Measurements from ENCODE around the gene RUBCN.
"Not testable (repeated sequence)": the region's sequence is repeated elsewhere in the genome, so short reads cannot be mapped to it uniquely, and the experiment has no call there.

Gene RUBCN

DNA sequence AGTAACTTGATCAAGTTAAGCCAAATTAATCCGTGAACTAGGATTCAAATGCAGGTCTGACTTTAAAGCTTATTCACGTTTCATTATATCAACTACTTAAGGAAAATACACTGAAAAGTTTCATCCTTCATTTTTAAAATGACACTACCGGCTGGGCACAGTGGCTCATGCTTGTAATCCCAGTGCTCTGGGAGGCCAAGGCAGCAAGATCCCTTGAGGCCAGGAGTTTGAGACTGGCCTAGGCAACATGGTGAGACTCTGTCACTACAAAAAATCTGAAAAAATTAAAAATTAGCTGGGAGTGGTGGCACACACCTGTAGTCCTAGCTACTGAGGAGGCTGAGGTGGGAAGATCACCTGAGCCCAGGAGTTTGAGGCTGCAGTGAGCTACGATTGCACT is 3.7 kb downstream of the RUBCN start:
- no peak for DNase-seq

DNA sequence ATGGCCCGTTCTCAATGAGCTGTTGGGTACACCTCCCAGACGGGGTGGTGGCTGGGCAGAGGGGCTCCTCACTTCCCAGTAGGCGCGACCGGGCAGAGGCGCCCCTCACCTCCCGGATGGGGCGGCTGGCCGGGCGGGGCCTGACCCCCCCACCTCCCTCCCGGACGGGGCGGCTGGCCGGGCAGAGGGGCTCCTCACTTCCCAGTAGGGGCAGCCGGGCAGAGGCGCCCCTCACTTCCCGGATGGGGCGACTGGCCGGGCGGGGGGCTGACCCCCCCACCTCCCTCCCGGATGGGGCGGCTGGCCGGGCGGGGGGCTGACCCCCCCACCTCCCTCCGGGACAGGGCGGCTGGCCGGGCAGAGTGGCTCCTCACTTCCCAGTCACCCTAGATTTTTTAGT is 5.2 kb downstream of the RUBCN start:
- DNase-seq = not testable (repeated sequence)

DNA sequence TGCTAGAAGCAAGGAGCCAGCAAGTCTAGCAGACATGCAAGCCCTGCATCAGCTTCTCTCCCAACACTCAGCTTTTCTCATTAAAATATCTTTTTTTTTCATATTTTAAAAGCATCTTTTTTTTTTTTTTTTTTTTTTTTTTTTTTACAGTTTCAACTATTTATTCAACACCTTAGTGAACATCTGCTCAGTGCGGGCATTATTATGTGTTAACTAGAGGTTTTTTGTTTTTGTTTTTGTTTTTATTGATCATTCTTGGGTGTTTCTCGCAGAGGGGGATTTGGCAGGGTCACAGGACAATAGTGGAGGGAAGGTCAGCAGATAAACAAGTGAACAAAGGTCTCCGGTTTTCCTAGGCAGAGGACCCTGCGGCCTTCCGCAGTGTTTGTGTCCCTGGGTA is 5.9 kb downstream of the RUBCN start:
- DNase-seq = not testable (repeated sequence)

DNA sequence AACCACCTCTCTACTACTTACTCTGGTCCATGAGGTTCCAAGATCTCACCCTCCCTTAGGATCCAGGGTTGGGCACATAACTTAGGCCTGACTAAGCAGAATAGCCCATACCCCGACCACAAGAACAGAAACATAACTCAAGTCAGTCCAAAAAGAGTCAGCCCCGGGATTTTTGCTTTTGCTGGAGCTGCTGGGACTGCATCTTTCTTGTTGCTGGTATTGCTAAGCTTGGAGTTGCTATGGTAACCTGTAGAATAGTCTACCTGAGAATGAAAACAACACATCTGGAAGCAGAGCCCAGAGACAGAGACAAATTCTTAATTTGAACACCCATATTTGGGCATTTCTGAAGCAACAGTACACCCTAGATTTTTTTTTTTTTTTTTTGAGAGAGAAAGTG is 6.5 kb downstream of the RUBCN start:
- DNase-seq = no peak

DNA sequence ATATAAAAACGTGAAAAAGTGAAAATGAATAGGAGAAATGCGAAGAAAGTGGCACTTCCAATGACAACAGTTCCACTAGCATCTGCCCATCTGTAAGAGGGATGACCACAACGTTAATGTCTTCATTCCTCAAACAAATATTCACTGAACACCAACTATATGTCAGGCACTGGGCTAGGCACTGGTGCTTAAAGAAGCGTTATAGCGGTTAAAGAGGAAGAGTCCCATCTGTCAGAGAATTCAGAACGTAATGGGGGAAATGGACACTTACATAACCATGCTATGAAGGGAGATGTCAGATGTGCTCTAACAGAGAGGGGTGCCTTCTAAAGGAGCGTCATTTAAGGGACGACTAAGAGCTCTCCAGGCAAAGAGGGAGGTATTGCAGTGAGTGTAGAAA is 8.2 kb downstream of the RUBCN start:
- no peak for DNase-seq

DNA sequence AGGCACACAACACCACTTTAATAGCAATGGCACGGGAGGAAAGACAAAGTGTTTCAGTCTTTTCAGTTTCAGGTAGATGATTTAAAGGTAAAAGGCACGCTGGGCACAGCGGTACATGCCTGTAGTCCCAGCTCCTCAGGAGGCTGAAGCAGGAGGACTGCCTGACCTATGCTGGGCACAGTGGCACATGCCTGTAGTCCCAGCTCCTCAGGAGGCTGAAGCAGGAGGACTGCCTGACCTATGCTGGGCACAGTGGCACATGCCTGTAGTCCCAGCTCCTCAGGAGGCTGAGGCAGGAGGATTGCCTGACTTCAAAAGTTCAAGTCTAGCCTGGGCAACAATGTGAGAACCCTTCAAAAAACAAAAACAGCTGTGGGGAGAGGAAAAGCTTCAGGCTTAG is 8.8 kb downstream of the RUBCN start:
- DNase-seq = not testable (repeated sequence)

DNA sequence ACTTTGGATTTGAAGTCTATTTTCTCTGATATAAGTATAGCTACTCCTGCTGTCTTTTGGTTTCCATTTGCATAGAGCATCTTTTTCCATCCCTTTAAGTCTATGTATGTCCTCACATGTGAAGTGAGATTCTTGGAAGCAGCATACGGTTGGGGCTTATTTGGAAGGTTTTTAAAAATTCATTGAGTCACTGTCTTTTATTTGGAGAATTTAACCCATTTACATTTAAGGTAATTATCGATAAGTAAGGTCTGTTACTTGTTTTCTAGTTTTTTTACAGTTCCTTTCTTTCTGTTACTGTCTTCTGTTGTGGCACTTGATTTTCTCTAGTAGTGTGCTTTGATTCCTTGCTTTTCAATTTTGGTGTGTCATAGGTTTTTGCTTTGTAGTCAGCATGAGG is 14.0 kb downstream of the RUBCN start:
- no peak for DNase-seq

DNA sequence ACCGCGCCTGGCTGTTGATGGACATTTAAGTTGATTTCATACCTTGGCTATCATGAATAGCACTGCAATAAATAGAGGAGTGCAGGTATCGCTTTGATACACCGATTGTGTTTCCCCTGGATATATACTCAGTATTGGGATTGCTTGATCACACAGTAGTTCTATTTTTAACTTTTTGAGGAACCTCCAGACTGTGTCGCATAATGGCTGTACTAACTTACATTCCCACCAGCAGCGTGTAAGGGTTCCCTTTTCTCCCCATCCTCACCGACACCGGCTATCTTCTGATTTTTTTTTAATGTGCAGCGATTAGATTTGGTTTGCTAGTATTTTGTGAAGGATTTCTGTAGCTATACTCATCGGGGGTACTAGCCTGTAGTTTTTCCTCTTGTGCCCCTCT is 16.0 kb downstream of the RUBCN start:
- no peak for DNase-seq

DNA sequence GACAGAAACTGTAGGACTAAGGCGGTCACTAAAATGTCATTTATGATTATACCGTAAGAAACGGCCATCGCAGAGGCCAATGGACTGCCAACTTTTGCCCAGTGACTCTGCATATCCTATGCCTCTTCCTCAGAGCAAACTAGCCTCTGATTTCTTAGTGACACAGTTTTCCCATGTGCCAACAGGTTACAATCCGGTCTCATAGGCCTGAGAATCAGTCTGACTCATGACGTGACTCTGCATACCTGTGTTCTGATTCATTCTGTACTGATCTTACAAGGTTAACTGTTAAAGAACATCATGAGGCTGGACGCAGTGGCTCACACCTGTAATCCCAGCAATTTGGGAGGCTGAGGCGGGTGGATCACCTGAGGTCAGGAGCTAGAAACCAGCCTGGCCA is 17.8 kb downstream of the RUBCN start:
- DNase-seq = no peak

DNA sequence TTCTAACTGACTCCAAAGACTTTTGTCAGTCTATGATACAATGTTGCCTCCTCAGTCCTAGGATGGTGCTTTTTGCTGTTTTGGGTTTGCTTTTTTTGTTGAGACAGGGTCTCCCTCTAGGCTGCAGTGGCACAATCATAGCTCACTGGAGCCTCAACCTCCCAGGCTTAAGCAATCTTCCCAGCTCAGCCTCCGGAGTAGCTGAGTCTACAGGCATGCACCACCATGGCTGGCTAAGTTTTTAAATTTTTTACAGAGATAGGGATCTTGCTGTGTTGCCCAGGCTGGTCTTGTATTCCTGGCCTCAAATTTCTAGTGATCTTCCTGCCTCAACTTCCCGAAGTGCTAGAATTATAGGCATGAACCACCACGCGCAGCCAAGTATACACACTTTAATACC is 22.5 kb downstream of the RUBCN start:
- DNase-seq = no peak

DNA sequence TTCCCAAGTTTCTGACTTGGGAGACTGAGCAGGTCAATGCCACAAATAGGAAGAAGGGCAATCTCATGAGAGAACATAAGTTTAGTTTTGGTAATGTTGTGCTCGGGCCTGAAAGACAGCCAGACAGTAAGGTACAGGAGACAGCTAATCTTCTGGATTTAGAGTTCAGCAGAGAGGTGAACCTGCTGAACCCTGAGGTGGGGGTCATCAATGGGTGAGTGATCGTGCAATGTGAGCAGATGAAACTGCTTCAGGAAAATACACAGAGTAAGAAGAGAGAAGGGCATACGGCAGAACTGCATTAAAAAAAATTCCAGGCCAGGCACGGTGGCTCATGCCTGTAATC is 23.3 kb downstream of the RUBCN start:
- no peak for DNase-seq

DNA sequence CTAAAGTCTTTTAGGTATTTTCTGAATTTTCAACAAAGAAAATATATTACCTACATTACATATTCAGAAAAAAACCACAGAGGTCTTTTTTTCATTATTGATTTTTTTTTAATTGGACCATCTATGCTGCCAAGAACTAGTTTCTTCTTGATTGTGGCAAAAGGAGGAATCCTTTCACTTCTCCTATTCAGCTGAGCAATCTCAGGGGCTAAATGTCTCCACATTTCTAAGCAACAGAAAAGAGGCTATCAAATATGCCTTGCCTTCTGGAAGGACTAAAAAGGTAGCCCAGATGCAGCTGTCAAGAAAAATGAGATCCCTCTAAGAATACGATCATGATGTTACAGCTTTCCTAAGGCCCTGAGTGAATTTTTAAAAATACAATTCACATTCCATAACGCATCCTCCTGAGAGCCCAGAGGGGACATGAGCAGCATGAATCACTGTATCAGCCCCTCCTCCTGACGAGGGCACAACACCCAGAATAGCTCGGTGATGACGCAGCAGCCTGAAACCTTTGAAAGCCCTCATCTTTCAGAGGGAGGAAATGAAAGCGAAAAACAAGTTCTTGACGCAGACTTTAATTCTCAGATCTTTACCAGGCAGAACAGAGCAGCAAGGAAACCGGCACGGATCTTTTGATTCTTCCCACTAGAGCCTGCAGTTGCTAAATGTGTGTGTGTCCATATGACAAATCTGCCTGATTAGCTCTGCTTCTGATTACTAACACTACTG is 24.6 kb downstream of the RUBCN start:
- peak; percentile 89 for DNase-seq

DNA sequence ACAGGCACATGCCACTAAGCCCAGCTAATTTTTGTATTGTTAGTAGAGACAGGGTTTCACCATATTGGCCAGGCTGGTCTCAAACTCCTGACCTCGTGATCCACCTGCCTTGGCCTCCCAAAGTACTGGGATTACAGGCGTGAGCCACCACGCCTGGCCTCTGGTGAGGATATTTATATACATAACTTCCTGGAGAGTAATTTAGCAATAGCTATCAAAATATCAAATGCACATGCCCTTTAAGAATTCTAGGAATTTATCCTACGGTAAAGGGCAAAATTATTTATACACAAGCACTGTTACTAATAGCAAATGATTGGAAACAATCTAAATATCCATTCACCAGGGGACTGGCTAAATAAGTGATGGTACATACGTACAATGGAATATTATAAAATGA is 25.7 kb downstream of the RUBCN start:
- DNase-seq = not testable (repeated sequence)

DNA sequence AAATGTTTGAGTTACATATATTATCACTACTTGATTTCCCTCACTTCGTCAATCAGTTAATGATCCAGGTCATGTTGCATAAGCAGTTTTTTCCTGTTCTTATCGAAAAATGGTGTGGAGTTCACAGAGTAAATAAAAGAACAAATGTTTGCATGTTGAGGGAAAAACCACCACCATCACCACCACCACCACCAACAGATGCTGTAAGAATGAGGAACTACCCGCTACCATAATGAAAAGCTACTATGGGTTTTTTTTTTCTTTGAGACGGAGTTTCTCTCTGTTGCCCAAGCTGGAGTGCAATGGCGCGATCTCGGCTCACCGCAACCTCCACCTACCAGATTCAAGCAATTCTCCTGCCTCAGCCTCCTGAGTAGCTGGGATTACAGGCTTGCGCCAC is 27.6 kb downstream of the RUBCN start:
- no peak for DNase-seq

DNA sequence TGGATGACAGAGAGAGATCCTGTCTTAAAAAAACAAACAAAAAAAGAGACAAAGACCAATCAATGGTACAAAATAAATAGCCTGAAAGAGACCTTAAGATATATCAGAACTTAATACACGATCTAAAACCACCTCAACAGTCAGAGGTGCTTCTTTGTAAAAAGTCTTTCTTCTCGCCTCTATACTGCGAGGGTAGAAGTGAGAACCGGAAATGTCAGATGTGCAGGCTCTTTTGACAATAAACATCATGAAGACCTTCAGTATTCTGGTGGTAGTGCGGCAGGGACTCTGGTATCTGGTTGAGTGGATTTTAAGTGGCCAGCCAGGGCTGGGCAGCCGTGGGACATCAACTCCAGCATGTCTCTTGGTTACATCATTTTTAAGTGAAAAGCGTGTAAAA is 30.0 kb downstream of the RUBCN start:
- DNase-seq = no peak

DNA sequence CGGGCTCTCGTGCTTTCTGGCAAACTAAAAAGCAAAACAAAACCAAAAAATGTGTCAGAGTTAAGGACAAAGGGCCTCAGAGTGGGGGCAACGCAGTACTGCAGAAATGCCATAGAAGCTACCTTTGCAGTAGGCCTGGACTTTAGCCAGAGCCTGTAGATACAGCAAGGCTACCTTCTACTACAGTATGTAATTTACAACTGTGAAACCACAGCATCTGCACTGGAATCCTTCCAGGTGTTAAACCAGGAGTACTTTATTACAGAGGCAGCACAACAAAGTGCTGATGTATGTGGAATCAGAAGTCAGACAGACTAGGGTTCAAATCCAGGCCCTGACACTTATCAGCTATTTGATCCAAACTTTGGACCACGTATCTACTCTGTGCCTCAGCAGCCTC is 34.9 kb downstream of the RUBCN start:
- no peak for DNase-seq

DNA sequence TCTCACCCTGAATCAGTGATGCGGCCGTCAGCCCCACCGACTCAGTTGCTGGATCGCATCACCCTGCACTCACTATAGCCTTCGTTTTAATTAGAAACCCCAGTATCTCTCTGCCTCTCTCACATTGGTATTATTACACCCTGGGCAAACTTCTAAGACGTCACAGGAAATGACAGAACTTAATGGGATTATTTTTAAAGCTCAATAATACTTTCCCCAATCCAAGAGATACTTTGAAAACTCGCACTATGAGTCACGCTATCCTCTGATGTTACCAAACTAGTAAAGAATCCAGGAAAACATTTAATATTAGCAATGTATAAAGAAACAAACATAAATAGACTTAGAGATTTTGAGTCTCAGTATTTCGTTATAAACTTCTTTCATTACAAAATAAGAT is 36.6 kb downstream of the RUBCN start:
- no peak for DNase-seq

DNA sequence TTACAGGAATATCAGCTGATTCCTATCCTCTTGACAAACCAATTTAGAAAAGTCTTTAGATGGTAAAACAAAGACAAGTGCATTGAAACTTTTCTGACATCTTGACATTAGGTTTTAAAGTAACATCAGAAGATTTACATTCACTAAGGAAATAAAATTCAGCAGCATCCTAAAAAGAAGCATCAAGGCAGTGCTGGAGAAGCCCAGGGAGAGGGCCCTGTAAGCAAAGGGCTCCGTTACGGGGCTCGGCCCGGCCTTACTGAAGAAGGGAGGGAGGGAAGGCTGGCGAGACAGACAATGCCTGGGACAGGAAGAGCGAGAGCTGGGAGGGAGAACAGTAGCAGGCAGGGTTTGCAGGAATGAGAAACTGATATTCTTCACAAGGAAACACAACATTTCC is 39.3 kb downstream of the RUBCN start:
- DNase-seq = no peak

DNA sequence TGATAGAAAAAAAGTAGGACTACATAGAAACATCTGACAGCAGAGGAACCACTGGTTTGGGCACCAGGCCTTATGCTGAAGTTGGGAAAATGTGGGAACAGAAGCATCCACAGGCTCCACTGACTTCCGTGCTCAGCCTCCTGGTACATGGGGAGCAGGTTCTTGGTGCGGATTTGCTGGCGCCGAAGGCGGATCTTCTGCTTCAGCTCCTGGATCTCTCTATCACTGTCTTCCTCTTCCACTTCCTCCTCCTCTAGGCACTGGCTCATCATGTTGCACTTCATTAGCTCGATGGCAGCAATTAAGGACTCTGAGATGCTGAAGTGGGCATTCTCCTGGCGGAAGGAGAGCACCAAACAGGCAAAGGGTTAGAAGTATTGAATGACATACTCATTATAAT is 42.5 kb downstream of the RUBCN start:
- DNase-seq = no peak

DNA sequence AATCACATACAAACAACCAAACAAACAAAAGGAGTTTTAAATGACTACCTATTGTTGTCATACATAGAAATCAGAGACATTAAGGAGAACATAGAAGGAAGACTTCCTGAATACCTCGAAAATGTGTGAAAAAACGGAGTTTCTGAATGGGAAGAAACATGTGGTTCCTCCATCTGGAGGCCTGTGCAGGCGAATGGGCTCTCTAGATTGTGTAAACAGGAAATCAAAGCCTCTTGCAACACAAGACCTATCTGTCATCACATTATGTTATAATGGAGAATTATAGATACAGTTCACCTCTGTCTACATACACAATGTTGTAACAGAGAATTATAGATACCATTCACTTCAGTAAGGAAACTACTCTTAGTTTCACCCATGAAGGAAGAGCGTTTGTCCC is 44.1 kb downstream of the RUBCN start:
- no peak for DNase-seq

DNA sequence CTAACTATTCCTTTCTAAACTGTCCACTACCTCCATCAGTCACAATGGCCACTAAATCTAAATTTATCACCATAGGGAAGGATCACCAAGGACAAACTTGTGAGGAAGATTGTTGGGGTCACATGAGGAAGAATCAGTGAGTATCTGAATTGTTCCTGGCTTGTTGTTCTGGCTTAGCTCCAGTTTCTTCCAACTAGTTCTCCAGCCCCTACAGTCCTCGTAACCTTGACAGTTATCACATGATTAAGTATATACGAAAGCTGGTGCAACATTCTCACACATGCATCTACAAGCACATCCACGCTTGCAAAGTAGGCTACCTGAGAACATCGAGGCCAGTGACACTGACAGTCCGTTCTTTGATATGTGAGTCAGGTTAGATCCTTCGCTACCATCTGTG is 46.0 kb downstream of the RUBCN start:
- DNase-seq = no peak

DNA sequence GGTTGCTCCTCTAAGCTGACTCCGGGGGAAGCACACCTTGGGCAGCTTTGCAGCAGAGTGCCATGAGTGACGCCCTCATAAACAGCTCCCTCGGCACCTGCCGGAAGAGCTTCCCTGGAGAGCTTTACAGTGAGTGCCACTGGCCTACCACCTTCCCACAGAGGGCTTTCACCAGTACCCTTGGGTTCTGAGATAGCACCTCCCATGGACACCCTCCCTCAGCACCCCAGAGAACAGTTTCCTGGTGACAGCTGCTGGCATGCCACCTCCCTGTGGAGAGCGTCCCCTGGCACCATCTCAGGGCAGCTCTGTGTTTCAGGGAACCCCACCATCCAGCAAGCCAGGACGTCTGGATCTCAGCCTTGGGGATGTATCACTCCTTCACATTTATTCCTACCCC is 49.1 kb downstream of the RUBCN start:
- DNase-seq = no peak

DNA sequence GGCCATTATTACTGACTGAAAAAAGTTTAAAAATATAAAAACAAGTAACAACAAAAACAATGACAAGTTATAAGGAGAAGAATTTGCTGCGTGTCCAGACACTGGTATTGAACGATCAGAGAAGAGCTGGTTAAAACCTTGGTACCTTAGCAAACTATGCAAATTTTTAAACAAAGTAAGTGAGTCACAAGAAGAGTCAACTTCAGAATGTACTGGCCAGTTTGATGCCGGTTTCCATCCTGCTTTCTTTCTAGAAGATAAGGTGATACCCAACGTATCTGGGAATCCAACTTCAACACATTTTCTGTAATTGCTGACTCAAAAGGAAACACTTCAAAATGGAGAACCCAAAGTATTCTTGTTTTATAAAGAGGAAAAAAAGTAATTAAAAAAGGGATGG is 49.8 kb downstream of the RUBCN start:
- DNase-seq = no peak

DNA sequence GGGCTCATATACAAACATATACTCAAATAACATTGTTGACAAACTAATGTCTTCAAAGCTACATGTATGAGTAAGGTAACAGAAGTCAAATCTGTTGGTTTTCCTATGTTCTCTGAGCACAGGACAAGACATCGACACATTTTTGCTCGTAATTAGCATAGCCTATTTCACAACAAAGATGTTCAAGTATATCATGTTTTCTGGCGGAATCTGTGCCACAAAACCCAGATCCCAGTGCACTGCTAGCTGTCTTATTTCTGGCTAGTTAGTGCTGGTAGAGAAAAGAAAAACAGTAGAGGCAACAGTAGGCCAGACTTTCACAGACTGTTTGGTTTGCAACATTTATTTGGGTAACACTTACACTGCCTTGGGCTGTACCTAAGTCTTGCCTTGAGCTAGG is 51.2 kb downstream of the RUBCN start:
- no peak for DNase-seq

DNA sequence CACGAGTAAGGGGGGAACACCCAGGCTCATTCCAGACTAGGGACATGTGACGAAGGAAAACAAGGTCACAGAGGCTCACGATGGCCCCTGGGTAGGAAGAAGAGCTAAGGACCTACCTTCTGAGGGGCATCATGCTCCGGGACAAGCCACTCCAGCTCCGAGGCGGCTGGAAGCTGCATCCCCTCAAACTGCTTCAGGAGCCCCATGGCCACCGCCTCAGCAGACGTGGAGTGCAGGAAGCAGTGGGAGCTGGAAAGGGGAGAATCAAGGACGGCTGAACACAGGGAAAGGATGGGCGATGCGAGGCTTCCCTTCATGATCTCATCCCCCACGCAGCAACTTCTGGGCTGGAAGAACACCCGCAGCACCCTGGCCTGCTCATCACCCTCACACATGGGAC is 53.5 kb downstream of the RUBCN start:
- DNase-seq = no peak

DNA sequence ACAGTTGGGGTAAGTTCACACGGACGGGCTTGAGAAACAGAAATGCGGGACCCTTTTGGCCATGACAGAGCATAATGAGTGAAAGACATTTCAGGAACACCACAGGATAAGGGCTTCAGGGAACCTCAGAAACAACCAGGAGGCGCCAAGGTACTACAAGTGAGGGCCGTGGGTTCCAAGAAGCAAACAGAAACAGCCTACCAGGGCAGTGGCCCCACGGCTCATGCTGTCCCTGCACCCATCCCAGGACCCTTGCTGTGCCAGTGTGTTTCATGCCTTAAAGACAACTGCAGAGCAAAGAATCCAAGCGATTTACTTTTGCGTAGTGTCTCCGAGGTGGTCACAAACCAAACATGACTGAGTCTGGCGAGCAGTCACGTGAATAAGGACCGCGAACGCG is 54.0 kb downstream of the RUBCN start:
- DNase-seq = no peak
